ENCODE data around the gene RNU7-1.

Gene RNU7-1

DNA sequence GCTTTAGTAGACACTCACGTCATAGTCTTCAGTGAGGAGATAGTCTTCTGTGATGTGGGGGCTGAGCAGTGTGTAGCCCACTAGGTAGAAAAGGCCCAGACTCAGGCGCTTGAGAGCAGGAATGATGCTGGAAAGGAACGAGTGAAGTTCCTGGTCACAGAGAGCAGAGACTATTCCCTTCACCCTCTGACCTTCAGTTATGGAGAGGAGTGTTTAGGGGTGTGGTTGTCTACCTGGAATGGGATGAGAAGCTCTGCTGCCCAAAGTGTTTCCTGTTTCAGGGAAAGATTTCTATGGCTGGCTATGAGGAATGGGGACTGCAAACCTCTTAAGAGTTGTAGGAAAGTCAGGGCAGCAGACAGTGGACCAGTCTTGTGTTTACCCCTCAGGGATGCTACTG, 35.8 kb downstream of the RNU7-1 start:
- no peaks in the 10 kb centered on the region for H3K9me3 ChIP-seq
- TF ChIP-seq, protein P1, sequence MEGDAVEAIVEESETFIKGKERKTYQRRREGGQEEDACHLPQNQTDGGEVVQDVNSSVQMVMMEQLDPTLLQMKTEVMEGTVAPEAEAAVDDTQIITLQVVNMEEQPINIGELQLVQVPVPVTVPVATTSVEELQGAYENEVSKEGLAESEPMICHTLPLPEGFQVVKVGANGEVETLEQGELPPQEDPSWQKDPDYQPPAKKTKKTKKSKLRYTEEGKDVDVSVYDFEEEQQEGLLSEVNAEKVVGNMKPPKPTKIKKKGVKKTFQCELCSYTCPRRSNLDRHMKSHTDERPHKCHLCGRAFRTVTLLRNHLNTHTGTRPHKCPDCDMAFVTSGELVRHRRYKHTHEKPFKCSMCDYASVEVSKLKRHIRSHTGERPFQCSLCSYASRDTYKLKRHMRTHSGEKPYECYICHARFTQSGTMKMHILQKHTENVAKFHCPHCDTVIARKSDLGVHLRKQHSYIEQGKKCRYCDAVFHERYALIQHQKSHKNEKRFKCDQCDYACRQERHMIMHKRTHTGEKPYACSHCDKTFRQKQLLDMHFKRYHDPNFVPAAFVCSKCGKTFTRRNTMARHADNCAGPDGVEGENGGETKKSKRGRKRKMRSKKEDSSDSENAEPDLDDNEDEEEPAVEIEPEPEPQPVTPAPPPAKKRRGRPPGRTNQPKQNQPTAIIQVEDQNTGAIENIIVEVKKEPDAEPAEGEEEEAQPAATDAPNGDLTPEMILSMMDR (IDR thresholded peaks at IDR 0.05), result no peak
- H3K36me3 ChIP-seq, result peaks cover 86% of the 10 kb centered on the region
- no peaks in the 10 kb centered on the region for H3K4me1 ChIP-seq (ENCODE audit: control insufficient read depth in 1 of 2, insufficient read depth in 1 of 2, low read depth in 1 of 2, low read length in 1 of 2)
- no peaks in the 10 kb centered on the region for H3K27me3 ChIP-seq
- H3K27ac ChIP-seq, result no peak overlapping the region
- H3K4me3 ChIP-seq (ENCODE audit: low read depth in 1 of 2, low read length in 1 of 2), result no peak overlapping the region

DNA sequence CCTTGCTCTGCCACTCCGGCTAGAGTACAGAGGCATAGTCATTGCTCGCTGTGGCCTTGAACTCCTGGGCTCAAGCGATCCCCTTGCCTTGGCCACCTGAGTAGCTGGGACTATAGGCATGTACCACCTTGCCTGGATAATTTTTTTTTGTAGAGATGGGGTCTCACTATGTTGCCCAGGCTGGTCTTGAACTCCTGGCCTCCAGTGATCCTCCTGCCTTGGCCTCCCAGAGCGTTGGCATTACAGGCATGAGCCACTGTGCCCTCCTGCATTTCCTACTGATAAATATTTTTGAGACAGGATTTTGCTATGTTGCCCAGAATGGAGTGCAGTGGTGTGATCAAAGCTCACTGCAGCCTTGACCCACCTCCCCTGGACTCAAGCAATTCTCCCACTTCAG, 36.5 kb downstream of the RNU7-1 start:
- Histone ChIP-seq H3K27ac (no peak overlapping the region), H3K9me3 (no peaks in the 10 kb centered on the region), H3K36me3 (peaks cover 81% of the 10 kb centered on the region), H3K4me1 (ENCODE audit: control insufficient read depth in 1 of 2, insufficient read depth in 1 of 2, low read depth in 1 of 2, low read length in 1 of 2) (no peaks in the 10 kb centered on the region), H3K4me3 (ENCODE audit: low read depth in 1 of 2, low read length in 1 of 2) (no peak overlapping the region), H3K27me3 (no peaks in the 10 kb centered on the region)
- TF ChIP-seq, protein P1 (IDR thresholded peaks at IDR 0.05), result no peak

GRCh38 chr12:6980740-6981139, 37.1 kb downstream of the RNU7-1 start:
- Histone ChIP-seq H3K9me3 (no peaks in the 10 kb centered on the region), H3K27ac (no peak overlapping the region)
- TF ChIP-seq, protein P1 (IDR thresholded peaks at IDR 0.05), result no peak

GRCh38 chr12:6981152-6982052, 37.8 kb downstream of the RNU7-1 start:
- Histone ChIP-seq H3K27me3 (no peaks in the 10 kb centered on the region), H3K4me1 (ENCODE audit: control insufficient read depth in 1 of 2, insufficient read depth in 1 of 2, low read depth in 1 of 2, low read length in 1 of 2) (no peaks in the 10 kb centered on the region), H3K27ac (no peak overlapping the region), H3K4me3 (ENCODE audit: low read depth in 1 of 2, low read length in 1 of 2) (no peak overlapping the region), H3K9me3 (no peaks in the 10 kb centered on the region), H3K36me3 (peaks cover 72% of the 10 kb centered on the region)
- TF ChIP-seq, protein P1 (IDR thresholded peaks at IDR 0.05), result no peak

More at GRCh38 chr12:6980740-6981139, 37.1 kb downstream of the RNU7-1 start:
- Histone ChIP-seq H3K36me3 (peaks cover 75% of the 10 kb centered on the region), H3K27me3 (no peaks in the 10 kb centered on the region), H3K4me1 (ENCODE audit: control insufficient read depth in 1 of 2, insufficient read depth in 1 of 2, low read depth in 1 of 2, low read length in 1 of 2) (no peaks in the 10 kb centered on the region), H3K4me3 (ENCODE audit: low read depth in 1 of 2, low read length in 1 of 2) (no peak overlapping the region)

GRCh38 chr12:6982532-6982931, 38.9 kb downstream of the RNU7-1 start:
- H3K36me3 ChIP-seq, result peaks cover 61% of the 10 kb centered on the region

More at GRCh38 chr12:6982532-6982931, 38.9 kb downstream of the RNU7-1 start:
- Histone ChIP-seq H3K9me3 (no peaks in the 10 kb centered on the region), H3K27ac (no peak overlapping the region), H3K27me3 (no peaks in the 10 kb centered on the region), H3K4me3 (ENCODE audit: low read depth in 1 of 2, low read length in 1 of 2) (no peak overlapping the region), H3K4me1 (ENCODE audit: control insufficient read depth in 1 of 2, insufficient read depth in 1 of 2, low read depth in 1 of 2, low read length in 1 of 2) (no peaks in the 10 kb centered on the region)
- TF ChIP-seq, protein P1 (IDR thresholded peaks at IDR 0.05), result no peak
